AG08396 (cell line): ENCODE measurements around the gene UTF1.
"Not testable (repeated sequence)": the region's sequence is repeated elsewhere in the genome, so short reads cannot be mapped to it uniquely, and the experiment has no call there.

Source experiments
- DNase-seq: peaks from one replicate; pipeline ENCODE4 v3.0.0; 2012; ENCODE audit warnings: low spot score, mixed read lengths

Gene UTF1

GRCh38 chr10:133209641-133210040, 20.4 kb upstream of the UTF1 start:
- DNase-seq, result no peak

GRCh38 chr10:133210398-133211140, 19.4 kb upstream of the UTF1 start:
- DNase-seq, result no peak

- no peak for DNase-seq
Measured at GRCh38 chr10:133211141-133211830, 18.7 kb upstream of the UTF1 start.

GRCh38 chr10:133211959-133212852, 17.8 kb upstream of the UTF1 start:
- DNase-seq, result no peak

- DNase-seq, result no peak
Measured at GRCh38 chr10:133212853-133213494, 17.0 kb upstream of the UTF1 start.

GRCh38 chr10:133213641-133214467, 16.2 kb upstream of the UTF1 start:
- no peak for DNase-seq

GRCh38 chr10:133214468-133215410, 15.3 kb upstream of the UTF1 start:
- DNase-seq, result no peak

GRCh38 chr10:133215586-133215985, 14.4 kb upstream of the UTF1 start:
- DNase-seq, result no peak

- DNase-seq, result no peak
Measured at GRCh38 chr10:133216776-133217175, 13.2 kb upstream of the UTF1 start.

- no peak for DNase-seq
Measured at GRCh38 chr10:133217800-133218589, 12.0 kb upstream of the UTF1 start.

- DNase-seq, result no peak
Measured at GRCh38 chr10:133218891-133219290, 11.1 kb upstream of the UTF1 start.

GRCh38 chr10:133219782-133220181, 10.2 kb upstream of the UTF1 start:
- DNase-seq, result no peak

- DNase-seq, result no peak
Measured at GRCh38 chr10:133221331-133221730, 8.7 kb upstream of the UTF1 start.

- not testable (repeated sequence) for DNase-seq
Measured at GRCh38 chr10:133221756-133222155, 8.3 kb upstream of the UTF1 start.

- no peak for DNase-seq
Measured at GRCh38 chr10:133224076-133224475, 5.9 kb upstream of the UTF1 start.

GRCh38 chr10:133224756-133225372, 5.2 kb upstream of the UTF1 start:
- no peak for DNase-seq

- no peak for DNase-seq
Measured at GRCh38 chr10:133225707-133226191, 4.3 kb upstream of the UTF1 start.

- no peak for DNase-seq
Measured at GRCh38 chr10:133226251-133226808, 3.7 kb upstream of the UTF1 start.
